ENCODE measurements around the gene ATF7. TPM values are rescaled to one million over a fixed set of nuclear protein-coding genes. Genes with fewer than 3 reads are reported as not detected.

ATF7 gene
- polyA plus RNA-seq, 1 experiment: 27.1 TPM

DNA sequence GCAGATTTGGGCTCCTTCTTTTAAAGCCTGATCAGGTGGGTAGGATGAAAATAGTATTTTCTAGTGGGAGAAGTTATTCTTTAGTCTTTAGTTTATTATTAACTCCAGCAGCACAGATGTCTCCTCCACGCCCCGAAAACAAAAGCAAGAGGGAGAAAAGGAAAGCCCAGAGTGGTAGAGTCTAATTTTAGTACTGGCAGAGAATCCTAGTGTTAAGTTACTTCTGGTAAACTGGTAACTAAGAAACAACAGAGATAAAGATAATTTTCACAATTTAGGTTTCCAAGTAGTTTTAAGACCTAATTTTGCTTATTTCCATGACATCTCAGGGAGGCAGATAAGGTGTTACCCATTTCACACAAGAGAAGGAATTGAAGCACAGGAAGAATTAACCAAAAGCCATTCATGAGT is 33.4 kb upstream of the ATF7 start:
- no peaks in the 10 kb centered on the region for H3K27me3 ChIP-seq (ENCODE audit: control insufficient read depth, insufficient read depth, low read length)
- peak overlapping the region; percentile 20 for H3K4me3 ChIP-seq (ENCODE audit: low read depth, low read length)
- POLR2A ChIA-PET: interaction anchor here (1.2 to 1.4 kb wide), 2 partner anchors 16 to 36 kb away, joined by 4 to 6 read pairs; partner anchors contain the start of gene ATP5MC2
- H3K27ac ChIP-seq (ENCODE audit: low read depth, low read length): peak overlapping the region; percentile 95
- no peaks in the 10 kb centered on the region for H3K9me3 ChIP-seq (ENCODE audit: control insufficient read depth, insufficient read depth, low read length)
- CTCF ChIA-PET: interaction anchor here (1.8 to 2.5 kb wide), 2 partner anchors 16 to 116 kb away, joined by 9 to 14 read pairs; partner anchors contain the start of gene ATP5MC2
- DNase-seq (ENCODE audit: low read depth, low spot score): no peak
- TF ChIP-seq, protein P1, sequence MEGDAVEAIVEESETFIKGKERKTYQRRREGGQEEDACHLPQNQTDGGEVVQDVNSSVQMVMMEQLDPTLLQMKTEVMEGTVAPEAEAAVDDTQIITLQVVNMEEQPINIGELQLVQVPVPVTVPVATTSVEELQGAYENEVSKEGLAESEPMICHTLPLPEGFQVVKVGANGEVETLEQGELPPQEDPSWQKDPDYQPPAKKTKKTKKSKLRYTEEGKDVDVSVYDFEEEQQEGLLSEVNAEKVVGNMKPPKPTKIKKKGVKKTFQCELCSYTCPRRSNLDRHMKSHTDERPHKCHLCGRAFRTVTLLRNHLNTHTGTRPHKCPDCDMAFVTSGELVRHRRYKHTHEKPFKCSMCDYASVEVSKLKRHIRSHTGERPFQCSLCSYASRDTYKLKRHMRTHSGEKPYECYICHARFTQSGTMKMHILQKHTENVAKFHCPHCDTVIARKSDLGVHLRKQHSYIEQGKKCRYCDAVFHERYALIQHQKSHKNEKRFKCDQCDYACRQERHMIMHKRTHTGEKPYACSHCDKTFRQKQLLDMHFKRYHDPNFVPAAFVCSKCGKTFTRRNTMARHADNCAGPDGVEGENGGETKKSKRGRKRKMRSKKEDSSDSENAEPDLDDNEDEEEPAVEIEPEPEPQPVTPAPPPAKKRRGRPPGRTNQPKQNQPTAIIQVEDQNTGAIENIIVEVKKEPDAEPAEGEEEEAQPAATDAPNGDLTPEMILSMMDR (IDR thresholded peaks at IDR 0.05; ENCODE audit: low read depth, low read length): no peak

DNA sequence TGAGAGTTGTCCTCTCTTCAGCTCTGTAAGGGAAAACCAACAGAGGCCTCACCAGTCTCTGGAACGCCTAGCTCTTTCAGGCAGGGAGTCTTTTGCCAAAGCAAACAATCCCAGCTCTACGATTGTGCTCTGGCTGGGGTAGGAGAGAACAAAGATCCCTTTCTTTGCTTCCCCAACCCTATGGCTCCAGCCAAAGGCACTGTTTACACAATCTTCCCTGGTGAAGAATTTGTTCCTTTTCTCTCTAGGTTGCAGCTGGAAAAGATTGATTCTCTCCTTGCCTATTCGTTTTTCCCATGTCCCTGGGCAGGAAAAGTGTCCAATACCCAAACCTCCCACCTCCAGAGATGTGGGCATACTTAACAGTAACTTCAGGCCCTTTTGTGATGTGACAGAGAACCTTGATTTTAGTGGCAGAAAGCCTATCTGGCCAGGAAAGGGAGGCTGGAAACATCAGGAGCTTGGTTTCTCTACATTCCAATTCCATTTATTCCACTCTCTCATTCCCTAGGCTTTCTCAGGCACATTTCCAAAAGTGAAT is 32.9 kb upstream of the ATF7 start:
- ChIA-PET POLR2A (interaction anchor here (0.6 to 1.4 kb wide), 3 partner anchors 17 to 35 kb away, joined by 3 to 6 read pairs (median 4); partner anchors contain the start of gene ATP5MC2), CTCF (interaction anchor here (0.6 to 2.5 kb wide), 3 partner anchors 16 to 592 kb away, joined by 8 to 14 read pairs (median 9); partner anchors contain the start of gene ATP5MC2)
- Histone ChIP-seq H3K9me3 (ENCODE audit: control insufficient read depth, insufficient read depth, low read length) (no peaks in the 10 kb centered on the region), H3K4me3 (ENCODE audit: low read depth, low read length) (peak overlapping the region; percentile 20), H3K27ac (ENCODE audit: low read depth, low read length) (peak overlapping the region; percentile 95), H3K27me3 (ENCODE audit: control insufficient read depth, insufficient read depth, low read length) (no peaks in the 10 kb centered on the region)
- TF ChIP-seq, protein P1 (IDR thresholded peaks at IDR 0.05; ENCODE audit: low read depth, low read length): no peak
- DNase-seq (ENCODE audit: low read depth, low spot score): peak; percentile 43

DNA sequence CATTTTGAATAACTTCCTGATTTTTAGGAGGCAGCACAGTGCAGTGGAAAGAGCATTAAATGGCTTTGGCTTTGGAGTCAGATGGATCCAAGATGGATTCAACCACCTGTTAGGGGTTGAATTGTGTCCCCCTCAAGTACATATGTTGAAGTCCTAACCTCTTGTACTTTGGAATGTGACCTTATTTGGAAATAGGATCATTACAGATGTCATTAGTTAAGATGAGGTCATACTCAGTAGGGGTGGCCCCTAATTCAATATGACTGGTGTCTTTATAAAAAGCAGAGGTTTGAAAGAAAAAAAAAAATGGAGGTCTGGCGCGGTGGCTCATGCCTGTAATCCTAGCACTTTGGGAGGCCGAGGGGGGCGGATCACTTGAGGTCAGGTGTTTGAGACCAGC is 30.9 kb upstream of the ATF7 start:
- H3K9me3 ChIP-seq (ENCODE audit: control insufficient read depth, insufficient read depth, low read length): no peaks in the 10 kb centered on the region
- CTCF ChIA-PET: interaction anchor here (0.7 kb wide), 1 partner anchor 196 kb away, joined by 3 read pairs; no protein-coding TSS in a partner anchor
- H3K27me3 ChIP-seq (ENCODE audit: control insufficient read depth, insufficient read depth, low read length): no peaks in the 10 kb centered on the region
- POLR2A ChIA-PET: no interaction called here
- TF ChIP-seq, protein P1 (IDR thresholded peaks at IDR 0.05; ENCODE audit: low read depth, low read length): no peak
- DNase-seq (ENCODE audit: low read depth, low spot score): no peak
- H3K27ac ChIP-seq (ENCODE audit: low read depth, low read length): no peak overlapping the region
- no peak overlapping the region for H3K4me3 ChIP-seq (ENCODE audit: low read depth, low read length)

DNA sequence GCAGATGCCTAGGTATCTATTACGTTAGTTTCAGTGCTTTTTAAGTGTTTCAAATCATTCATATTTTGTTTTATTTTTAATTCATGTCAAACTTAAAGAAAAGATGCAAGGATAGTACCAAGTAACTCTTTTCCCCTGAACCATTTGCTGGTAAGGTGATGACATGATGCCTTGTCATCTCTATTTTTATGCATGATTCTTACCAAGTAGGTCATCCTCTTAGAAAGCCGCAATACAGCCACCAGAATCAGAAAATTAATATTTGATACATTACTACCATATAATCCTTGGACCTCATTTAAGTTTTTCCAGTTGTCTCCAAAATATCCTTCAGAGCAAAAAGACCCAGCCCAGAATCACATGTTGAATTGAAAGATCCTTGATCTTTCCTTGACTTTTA is 27.4 kb upstream of the ATF7 start:
- CTCF ChIA-PET: no interaction called here
- TF ChIP-seq, protein P1 (IDR thresholded peaks at IDR 0.05; ENCODE audit: low read depth, low read length): no peak
- no peak for DNase-seq (ENCODE audit: low read depth, low spot score)
- POLR2A ChIA-PET: no interaction called here
- no peak overlapping the region for H3K27ac ChIP-seq (ENCODE audit: low read depth, low read length)
- H3K4me3 ChIP-seq (ENCODE audit: low read depth, low read length): no peak overlapping the region
- no peaks in the 10 kb centered on the region for H3K27me3 ChIP-seq (ENCODE audit: control insufficient read depth, insufficient read depth, low read length)
- H3K9me3 ChIP-seq (ENCODE audit: control insufficient read depth, insufficient read depth, low read length): no peaks in the 10 kb centered on the region

DNA sequence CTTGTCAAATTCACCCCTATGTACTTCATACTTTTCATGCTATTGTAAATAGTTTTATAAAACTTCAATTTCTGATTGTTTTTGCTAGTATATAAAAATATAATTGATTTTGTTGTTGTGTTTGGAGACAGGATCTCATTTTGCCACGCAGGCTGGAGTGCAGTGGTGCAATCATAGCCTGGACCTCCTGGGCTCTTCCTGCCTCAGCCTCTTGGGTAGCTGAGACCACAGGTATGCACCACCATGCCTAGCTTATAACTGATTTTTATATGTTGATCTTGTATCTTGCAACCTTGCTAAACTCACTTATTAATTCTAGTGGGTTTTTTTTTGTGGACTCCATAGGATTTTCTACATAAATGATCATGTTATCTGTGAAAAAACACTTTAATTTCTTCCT is 26.2 kb upstream of the ATF7 start:
- ChIA-PET POLR2A (interaction anchor here (0.6 kb wide), 1 partner anchor 10 kb away, joined by 5 read pairs; no protein-coding TSS in a partner anchor), CTCF (interaction anchor here (1.2 kb wide), 1 partner anchor 109 kb away, joined by 3 read pairs; no protein-coding TSS in a partner anchor)
- TF ChIP-seq, protein P1 (IDR thresholded peaks at IDR 0.05; ENCODE audit: low read depth, low read length): no peak
- Histone ChIP-seq H3K27me3 (ENCODE audit: control insufficient read depth, insufficient read depth, low read length) (no peaks in the 10 kb centered on the region), H3K4me3 (ENCODE audit: low read depth, low read length) (no peak overlapping the region), H3K27ac (ENCODE audit: low read depth, low read length) (no peak overlapping the region), H3K9me3 (ENCODE audit: control insufficient read depth, insufficient read depth, low read length) (no peaks in the 10 kb centered on the region)
- no peak for DNase-seq (ENCODE audit: low read depth, low spot score)
